CD4-positive, alpha-beta T cell treated with Interleukin-1 beta for 1 hour (primary cell): ENCODE measurements around the gene HTRA3.
A peak's percentile ranks its signal among the peaks of the same experiment; 100 is the strongest.

Experiments used
- DNase-seq, 2 donors: peaks; one replicate each; pipeline ENCODE4 v3.0.0-alpha.2; 2020 to 2022

Gene HTRA3

GRCh38 chr4:8250227-8250626, 19.3 kb upstream of the HTRA3 start:
- DNase-seq = no peak

DNA sequence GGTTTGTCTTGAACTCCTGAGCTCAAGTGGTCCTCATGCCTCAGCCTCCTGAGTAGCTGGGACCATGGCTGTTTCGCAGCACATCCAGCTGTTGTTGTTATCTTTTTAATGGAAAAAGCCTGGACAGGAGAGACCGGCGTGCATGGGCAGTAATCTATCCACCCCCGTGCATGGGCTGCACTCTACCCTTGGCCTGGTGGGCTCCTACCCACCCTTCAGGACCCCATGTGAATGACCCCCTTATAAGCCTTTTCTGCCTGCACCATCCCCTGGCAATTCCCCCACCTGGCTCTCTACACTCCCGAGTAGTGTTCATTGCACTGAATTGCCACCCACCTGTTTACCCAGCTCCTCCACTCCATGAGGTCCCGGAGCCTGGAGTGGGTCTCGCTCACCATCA, 18.9 kb upstream of the HTRA3 start:
- no peak for DNase-seq

GRCh38 chr4:8251110-8251883, 18.3 kb upstream of the HTRA3 start:
- no peak for DNase-seq

GRCh38 chr4:8252301-8253173, 17.0 kb upstream of the HTRA3 start:
- DNase-seq = no peak

GRCh38 chr4:8254076-8254475, 15.5 kb upstream of the HTRA3 start:
- DNase-seq = no peak

- no peak for DNase-seq
Observed at GRCh38 chr4:8255698-8256441, 13.7 kb upstream of the HTRA3 start.

DNA sequence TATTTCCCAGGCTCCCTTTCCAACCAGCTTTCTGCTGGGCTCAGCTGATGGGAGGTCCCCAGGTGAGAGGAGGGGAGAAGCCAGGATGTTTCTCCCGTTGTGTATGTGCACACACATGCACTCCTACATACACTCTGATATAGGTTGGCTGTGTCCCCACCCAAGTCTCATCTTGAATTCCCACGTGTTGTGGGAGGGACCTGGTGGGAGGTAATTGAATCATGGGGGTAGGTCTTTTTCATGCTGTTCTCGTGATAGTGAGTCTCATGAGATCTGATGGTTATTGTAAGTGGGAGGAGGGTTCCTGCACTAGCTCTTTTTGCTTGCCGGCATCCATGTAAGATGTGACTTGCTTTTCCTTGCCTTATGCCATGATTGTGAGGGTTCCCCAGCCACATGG, 11.7 kb upstream of the HTRA3 start:
- DNase-seq = no peak

GRCh38 chr4:8258552-8259212, 10.9 kb upstream of the HTRA3 start:
- no peak for DNase-seq

DNA sequence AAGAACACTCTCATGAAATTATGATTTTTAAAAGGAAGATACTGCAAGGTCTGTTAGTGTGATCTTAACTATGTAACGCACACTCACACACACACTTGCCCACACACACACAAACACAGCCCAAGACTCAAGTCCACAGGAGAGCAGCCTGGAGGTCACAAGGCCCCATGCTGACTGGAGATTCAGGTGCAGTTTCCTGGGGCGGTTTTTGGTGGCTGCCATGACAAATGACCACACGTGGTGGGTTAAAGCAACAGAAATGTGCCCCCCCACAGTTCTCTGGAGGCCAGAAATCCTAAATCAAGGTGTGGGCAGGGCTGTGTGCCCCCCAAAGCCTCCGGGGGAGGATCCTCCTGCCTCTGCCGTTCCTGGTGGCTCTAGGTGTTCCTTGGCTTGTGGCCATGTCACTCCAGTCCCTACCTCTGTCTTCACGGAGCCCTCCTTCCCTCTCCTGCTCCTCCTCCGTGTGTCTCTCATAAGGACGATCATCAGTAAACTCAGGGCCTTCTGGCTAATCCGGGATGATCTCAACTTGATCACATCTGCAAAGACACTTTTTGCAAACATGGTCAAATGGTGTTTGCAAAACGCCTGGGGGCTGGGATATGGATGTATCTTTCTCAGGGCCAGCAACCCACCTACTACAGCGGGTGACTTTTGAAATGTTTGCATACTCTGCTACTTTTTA, 9.7 kb upstream of the HTRA3 start:
- no peak for DNase-seq

- no peak for DNase-seq
Observed at GRCh38 chr4:8260656-8261111, 8.9 kb upstream of the HTRA3 start.

DNA sequence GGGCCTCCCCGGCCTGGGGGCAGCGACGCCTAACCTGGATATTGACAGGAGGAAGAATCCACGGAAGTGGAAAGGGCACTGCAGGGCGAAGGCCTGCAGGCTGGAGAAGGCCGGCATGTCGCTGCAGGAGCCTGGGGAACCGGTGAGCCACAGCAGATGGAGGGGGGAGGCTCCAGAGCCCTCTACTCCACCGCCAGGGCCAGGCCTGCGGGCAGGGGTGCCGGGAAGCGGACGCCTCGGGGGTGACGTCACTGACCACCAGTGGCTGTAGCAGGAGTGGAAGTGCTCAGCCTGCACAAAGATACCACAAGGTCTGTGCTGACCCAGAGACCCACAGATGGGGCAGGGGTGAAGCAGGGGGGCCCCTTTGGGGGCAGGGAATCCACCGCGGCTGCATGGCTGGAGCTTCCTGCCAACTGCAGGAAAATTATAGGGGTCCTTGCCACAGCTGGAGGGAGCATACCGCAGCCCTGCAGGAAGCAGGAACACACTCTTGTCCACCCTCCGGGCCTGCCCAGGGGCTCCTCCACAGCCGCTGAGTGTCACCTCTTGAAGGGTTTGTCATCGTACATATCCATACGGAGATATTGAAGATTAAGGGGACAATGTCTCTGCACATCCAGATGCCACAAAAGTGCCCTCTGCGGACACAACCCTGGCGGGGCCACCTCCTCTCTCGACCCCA, 7.6 kb upstream of the HTRA3 start:
- DNase-seq = peak in 1 of 2 donors; percentile 24

- no peak for DNase-seq
Observed at GRCh38 chr4:8262637-8263322, 6.8 kb upstream of the HTRA3 start.

- no peak for DNase-seq
Observed at GRCh38 chr4:8263397-8263796, 6.2 kb upstream of the HTRA3 start.

DNA sequence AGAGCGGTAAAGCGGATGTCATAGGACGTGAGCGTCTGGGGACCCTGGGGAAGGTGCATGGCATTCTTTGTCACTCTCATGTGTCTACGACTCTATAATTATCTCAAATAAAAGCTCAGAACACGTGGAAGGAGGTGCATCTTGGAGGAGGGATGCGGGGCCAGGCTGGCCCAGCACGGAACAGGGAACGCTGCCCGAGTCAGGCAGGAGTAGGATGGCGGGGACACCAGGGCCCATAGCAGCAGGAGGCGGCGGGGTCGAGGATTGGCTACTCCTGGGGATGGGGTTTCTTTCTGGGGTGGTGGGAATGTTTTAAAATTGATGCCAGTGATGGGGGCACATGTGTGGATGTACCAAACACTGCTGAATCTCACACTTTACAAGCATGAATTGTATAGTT, 5.4 kb upstream of the HTRA3 start:
- no peak for DNase-seq

DNA sequence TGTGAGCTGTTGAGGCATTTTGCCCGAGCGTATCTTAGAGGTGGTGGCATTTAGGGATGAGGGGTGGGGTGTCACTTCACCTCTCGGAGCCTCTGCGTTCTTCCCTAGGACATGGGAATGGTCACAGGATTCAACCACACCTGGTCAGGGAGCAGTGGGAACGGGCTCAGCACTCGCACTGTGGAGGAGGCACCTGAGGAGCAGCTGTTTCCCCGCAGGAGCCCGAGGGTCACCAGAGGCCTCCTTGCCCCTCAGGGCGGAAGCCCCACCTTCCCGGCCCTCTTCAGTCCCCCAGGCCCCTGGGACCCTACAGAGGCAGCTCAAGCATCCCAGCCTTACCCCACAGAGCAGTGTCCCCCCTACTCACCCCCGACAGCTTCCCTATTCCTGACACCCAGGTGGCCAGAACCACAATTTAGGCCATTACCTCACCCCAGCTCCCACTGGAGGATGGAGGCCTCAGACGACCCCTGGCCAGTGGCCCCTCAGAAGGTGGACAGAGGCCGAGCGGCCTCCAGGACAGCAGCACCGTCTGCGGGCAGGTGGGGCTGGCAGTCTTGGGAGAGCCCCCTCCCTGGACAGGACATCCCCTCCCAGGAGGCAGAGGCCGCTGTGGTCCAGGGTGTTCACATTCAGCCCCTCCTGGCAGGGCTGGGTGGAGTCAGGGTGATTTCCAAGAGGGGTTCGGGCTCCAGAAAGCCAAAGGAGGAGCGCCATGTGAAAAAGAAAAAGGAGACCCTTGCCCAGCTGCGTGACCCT, 4.2 kb upstream of the HTRA3 start:
- DNase-seq = no peak

DNA sequence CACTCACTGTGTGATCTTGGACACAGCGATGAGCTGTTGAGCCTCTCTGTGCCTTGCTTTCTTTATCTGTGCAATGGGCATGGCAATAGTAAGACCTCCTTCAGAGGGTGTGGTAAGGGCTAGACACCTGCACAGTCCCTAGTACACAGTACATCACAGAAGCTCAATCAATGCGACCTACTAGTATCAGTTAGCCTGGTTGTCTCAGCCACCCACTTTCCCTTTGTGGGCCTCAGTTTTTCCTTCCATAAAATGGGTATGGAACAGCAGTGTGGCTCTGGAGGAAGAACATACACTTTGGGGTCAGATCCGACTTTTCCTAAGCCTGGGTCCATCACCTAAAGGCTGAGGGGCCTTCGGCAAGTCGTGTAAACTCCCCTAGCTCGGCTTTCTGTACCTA, 3.5 kb upstream of the HTRA3 start:
- no peak for DNase-seq

DNA sequence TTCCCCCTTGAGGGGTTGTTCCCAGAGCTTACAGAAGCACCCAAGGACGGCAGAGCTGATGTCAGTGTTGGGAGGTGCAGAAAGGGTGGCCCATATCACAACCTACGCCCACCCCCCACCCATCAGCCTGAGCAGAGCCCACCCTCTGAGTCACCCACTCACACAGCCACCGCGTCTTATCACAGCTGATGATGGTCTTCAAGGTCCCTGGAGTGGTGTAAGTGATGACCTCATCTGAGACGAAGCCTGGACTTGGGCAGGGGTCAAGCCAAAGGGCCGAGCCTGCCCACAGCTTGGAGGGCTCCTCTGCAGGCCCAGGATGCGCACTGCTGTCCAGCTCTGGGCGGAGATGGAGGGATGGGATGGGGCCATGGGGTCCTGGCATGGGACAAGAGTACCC, 3.0 kb upstream of the HTRA3 start:
- DNase-seq = no peak

GRCh38 chr4:8267077-8267476, 2.5 kb upstream of the HTRA3 start:
- peak in 1 of 2 donors; percentile 18 for DNase-seq

DNA sequence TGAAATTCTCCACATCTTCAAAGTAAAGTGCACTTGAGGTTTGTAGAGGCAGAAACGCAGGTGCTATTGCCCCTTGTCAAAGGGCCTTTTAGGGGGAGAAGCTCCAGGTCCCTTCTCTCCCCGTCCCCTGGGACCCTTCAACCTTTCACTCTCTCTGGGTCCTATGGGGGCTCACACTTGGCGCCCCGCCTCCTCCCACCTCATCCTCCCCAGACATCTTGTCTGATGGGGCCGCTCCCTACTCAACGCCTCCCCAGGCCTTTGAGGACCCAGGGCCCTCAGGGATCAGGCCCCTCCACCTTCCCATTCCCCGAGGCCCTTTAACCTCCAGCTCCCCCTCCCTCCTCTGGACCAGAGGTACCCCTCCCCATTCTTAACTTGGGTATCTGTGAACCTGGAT, 1.3 kb upstream of the HTRA3 start:
- no peak for DNase-seq

DNA sequence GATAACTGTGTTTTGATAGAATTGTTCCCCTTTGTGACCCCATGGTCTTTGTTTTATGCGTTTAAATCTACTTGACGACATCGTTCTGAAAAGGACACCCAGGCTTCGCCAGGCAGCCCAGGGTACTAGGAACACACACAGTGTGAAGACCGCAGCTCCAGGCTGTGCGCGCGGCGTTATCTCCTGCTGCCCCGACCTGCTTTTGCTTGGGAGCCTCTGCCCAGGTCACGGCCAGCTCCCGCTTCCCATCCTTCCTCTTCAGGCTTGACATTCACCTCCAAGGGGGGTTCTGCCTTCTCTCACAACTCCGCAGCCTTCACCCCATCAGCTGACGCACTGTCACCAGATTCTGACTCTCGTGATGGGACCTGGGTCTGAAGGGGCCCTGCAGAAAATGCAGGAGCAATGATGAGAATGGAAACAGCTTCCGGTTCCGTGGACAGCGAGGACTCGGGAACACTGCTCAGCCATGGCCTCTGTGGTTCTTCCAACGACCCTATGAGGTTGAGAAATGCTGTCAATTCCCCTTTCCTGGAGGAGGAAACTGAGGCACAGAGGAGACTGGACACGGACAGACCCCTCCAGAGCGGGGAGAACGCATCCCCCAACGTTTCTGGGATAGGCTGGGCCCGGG, 536 bp upstream of the HTRA3 start:
- no peak for DNase-seq
